ENCODE results near the gene MPG.

MPG gene

GRCh38 chr16:50769-51591 lies 27.0 kb upstream of the MPG start:
- DNase-seq (ENCODE audit: low read depth) = no peak

GRCh38 chr16:53346-54236 lies 24.4 kb upstream of the MPG start, which contains the start of the genes POLR3K and SNRNP25:
Gene POLR3K (minus strand): TSS chr16:53608. CDS start chr16:53586, 22 bp downstream.
Gene SNRNP25 (plus strand): TSS chr16:53828. CDS start chr16:54017, 189 bp downstream.
- DNase-seq (ENCODE audit: low read depth) = peak; percentile 80

GRCh38 chr16:54237-54581 lies 23.8 kb upstream of the MPG start:
- DNase-seq (ENCODE audit: low read depth) = no peak

- no peak for DNase-seq (ENCODE audit: low read depth)
Measured at GRCh38 chr16:55571-56136, 22.4 kb upstream of the MPG start.

GRCh38 chr16:56231-56927 lies 21.6 kb upstream of the MPG start:
- no peak for DNase-seq (ENCODE audit: low read depth)

- no peak for DNase-seq (ENCODE audit: low read depth)
Measured at GRCh38 chr16:57711-58110, 20.3 kb upstream of the MPG start.

- no peak for DNase-seq (ENCODE audit: low read depth)
Measured at GRCh38 chr16:58491-59439, 19.3 kb upstream of the MPG start.

- no peak for DNase-seq (ENCODE audit: low read depth)
Measured at GRCh38 chr16:59440-60059, 18.5 kb upstream of the MPG start.

- DNase-seq (ENCODE audit: low read depth) = no peak
Measured at GRCh38 chr16:60166-60565, 17.9 kb upstream of the MPG start.

- DNase-seq (ENCODE audit: low read depth) = no peak
Measured at GRCh38 chr16:60929-61878, 16.8 kb upstream of the MPG start.

- DNase-seq (ENCODE audit: low read depth) = no peak
Measured at GRCh38 chr16:61879-62281, 16.1 kb upstream of the MPG start.

- DNase-seq (ENCODE audit: low read depth) = no peak
Measured at GRCh38 chr16:62283-62967, 15.6 kb upstream of the MPG start.

GRCh38 chr16:62968-63391 lies 15.0 kb upstream of the MPG start:
- no peak for DNase-seq (ENCODE audit: low read depth)

- no peak for DNase-seq (ENCODE audit: low read depth)
Measured at GRCh38 chr16:63466-63865, 14.6 kb upstream of the MPG start.

GRCh38 chr16:63998-64913 lies 13.8 kb upstream of the MPG start:
- DNase-seq (ENCODE audit: low read depth) = no peak

GRCh38 chr16:64914-65255 lies 13.1 kb upstream of the MPG start:
- DNase-seq (ENCODE audit: low read depth) = no peak

GRCh38 chr16:65745-66144 lies 12.3 kb upstream of the MPG start:
- no peak for DNase-seq (ENCODE audit: low read depth)
